ENCODE data around the gene KRTAP9-6. TPM values are rescaled to one million over a fixed set of nuclear protein-coding genes. Genes with fewer than 3 reads are reported as not detected.
"Not testable (repeated sequence)": the region's sequence is repeated elsewhere in the genome, so short reads cannot be mapped to it uniquely, and the experiment has no call there.

The KRTAP9-6 gene
- total and polyA plus RNA-seq, 2 donors (not counting 3 experiments of a cell fraction or from before 2014, with no cell fraction given), result not detected

DNA sequence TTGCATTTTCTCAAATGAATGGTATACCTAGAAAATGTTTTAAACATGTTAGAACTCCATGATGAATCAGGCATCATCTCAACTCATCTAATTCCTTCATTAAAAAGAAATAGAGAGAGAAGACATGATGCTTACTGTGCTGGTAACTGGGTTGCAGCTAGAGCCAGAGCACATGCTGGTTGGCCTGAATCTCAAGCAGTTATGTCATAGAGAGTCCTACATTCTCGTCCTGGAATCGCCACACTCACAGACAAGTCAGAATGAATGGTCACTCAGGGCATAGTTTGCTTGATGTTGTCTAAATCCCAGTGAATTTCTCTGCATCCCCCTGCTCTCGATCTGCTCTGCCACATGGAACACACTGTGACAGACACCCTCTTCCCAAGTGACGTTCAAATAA is 28.1 kb upstream of the KRTAP9-6 start:
- FAIRE-seq; BruUV-seq (replicated peaks); H3K9ac ChIP-seq (replicated peaks; ENCODE audit: extremely low read depth, insufficient read depth, low read length); H4K20me1 ChIP-seq (replicated peaks; ENCODE audit: control insufficient read depth, extremely low read depth, insufficient read depth, low read length); H3K36me3 ChIP-seq (ENCODE audit: control insufficient read depth in 2 of 2, extremely low read depth in 1 of 2, insufficient read depth in 2 of 2, low read length in 2 of 2); H3K4me1 ChIP-seq (ENCODE audit: control insufficient read depth, extremely low read depth, insufficient read depth, low read length); intact Hi-C loops (cut with micrococcal nuclease); H3K4me3 ChIP-seq (replicated peaks in 1 of 3; ENCODE audit: insufficient read depth in 1 of 3, low read depth in 1 of 3, low read length in 3 of 3); CTCF ChIA-PET; DNase-seq (ENCODE audit: low read depth, low spot score); H2AFZ ChIP-seq (ENCODE audit: low read depth, low read length); H3K9me3 ChIP-seq (replicated peaks; ENCODE audit: control insufficient read depth, insufficient read depth, low read length); H3K9me1 ChIP-seq (replicated peaks; ENCODE audit: control insufficient read depth, extremely low read depth, insufficient read depth, low read length); POLR2A ChIA-PET; H3K79me2 ChIP-seq (ENCODE audit: control insufficient read depth, insufficient read depth, low read length); H3K27me3 ChIP-seq (ENCODE audit: control insufficient read depth in 2 of 2, insufficient read depth in 2 of 2, low read length in 2 of 2); dilution Hi-C loops (cut with MboI; ENCODE audit: extremely low pct_ligation_motif_present, low sequenced_read_pairs); H3K27ac ChIP-seq (ENCODE audit: insufficient read depth, low read depth, low read length); H3K4me2 ChIP-seq (ENCODE audit: insufficient read depth, low read length): not testable (repeated sequence)

DNA sequence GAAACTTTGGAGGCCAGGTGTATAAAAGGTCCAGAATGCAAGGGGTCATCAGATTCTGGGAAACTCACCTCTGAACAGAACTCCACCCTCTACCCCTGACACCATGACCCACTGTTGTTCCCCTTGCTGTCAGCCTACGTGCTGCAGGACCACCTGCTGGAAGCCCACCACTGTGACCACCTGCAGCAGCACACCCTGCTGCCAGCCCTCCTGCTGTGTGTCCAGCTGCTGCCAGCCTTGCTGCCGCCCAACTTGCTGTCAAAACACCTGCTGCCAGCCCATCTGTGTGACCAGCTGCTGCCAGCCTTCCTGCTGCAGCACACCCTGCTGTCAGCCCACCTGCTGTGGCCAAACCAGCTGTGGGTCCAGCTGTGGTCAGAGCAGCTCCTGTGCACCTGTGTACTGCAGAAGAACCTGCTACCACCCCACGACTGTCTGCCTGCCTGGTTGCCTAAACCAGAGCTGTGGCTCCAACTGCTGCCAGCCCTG is 27.2 kb upstream of the KRTAP9-6 start, which contains the start of gene KRTAP9-8:
Gene KRTAP9-8, plus strand, starts transcription at position 51 of the 489 bp plus-strand sequence. Its CDS starts 53 bp downstream, at position 104.
- H3K9me3 ChIP-seq (replicated peaks; ENCODE audit: control insufficient read depth, insufficient read depth, low read length); H3K9ac ChIP-seq (replicated peaks; ENCODE audit: extremely low read depth, insufficient read depth, low read length); H3K27ac ChIP-seq (ENCODE audit: insufficient read depth, low read depth, low read length); H2AFZ ChIP-seq (ENCODE audit: low read depth, low read length); H3K4me3 ChIP-seq (replicated peaks in 1 of 3; ENCODE audit: insufficient read depth in 1 of 3, low read depth in 1 of 3, low read length in 3 of 3); H3K27me3 ChIP-seq (ENCODE audit: control insufficient read depth in 2 of 2, insufficient read depth in 2 of 2, low read length in 2 of 2); H3K9me1 ChIP-seq (replicated peaks; ENCODE audit: control insufficient read depth, extremely low read depth, insufficient read depth, low read length); H3K4me1 ChIP-seq (ENCODE audit: control insufficient read depth, extremely low read depth, insufficient read depth, low read length); POLR2A ChIA-PET; DNase-seq (ENCODE audit: low read depth, low spot score); H3K4me2 ChIP-seq (ENCODE audit: insufficient read depth, low read length); FAIRE-seq; H4K20me1 ChIP-seq (replicated peaks; ENCODE audit: control insufficient read depth, extremely low read depth, insufficient read depth, low read length); H3K79me2 ChIP-seq (ENCODE audit: control insufficient read depth, insufficient read depth, low read length); BruUV-seq (replicated peaks); H3K36me3 ChIP-seq (ENCODE audit: control insufficient read depth in 2 of 2, extremely low read depth in 1 of 2, insufficient read depth in 2 of 2, low read length in 2 of 2); intact Hi-C loops (cut with micrococcal nuclease); dilution Hi-C loops (cut with MboI; ENCODE audit: extremely low pct_ligation_motif_present, low sequenced_read_pairs); CTCF ChIA-PET: not testable (repeated sequence)

- H3K4me3 ChIP-seq (replicated peaks in 1 of 3; ENCODE audit: insufficient read depth in 1 of 3, low read depth in 1 of 3, low read length in 3 of 3); CTCF ChIA-PET; POLR2A ChIA-PET; H3K36me3 ChIP-seq (ENCODE audit: control insufficient read depth in 2 of 2, extremely low read depth in 1 of 2, insufficient read depth in 2 of 2, low read length in 2 of 2); intact Hi-C loops (cut with micrococcal nuclease); H3K9ac ChIP-seq (replicated peaks; ENCODE audit: extremely low read depth, insufficient read depth, low read length); H3K79me2 ChIP-seq (ENCODE audit: control insufficient read depth, insufficient read depth, low read length); dilution Hi-C loops (cut with MboI; ENCODE audit: extremely low pct_ligation_motif_present, low sequenced_read_pairs); FAIRE-seq; H3K4me1 ChIP-seq (ENCODE audit: control insufficient read depth, extremely low read depth, insufficient read depth, low read length); H3K27ac ChIP-seq (ENCODE audit: insufficient read depth, low read depth, low read length); H3K9me1 ChIP-seq (replicated peaks; ENCODE audit: control insufficient read depth, extremely low read depth, insufficient read depth, low read length); H4K20me1 ChIP-seq (replicated peaks; ENCODE audit: control insufficient read depth, extremely low read depth, insufficient read depth, low read length); H3K9me3 ChIP-seq (replicated peaks; ENCODE audit: control insufficient read depth, insufficient read depth, low read length); BruUV-seq (replicated peaks); H3K27me3 ChIP-seq (ENCODE audit: control insufficient read depth in 2 of 2, insufficient read depth in 2 of 2, low read length in 2 of 2); H2AFZ ChIP-seq (ENCODE audit: low read depth, low read length); DNase-seq (ENCODE audit: low read depth, low spot score); H3K4me2 ChIP-seq (ENCODE audit: insufficient read depth, low read length): not testable (repeated sequence)
Measured at GRCh38 chr17:41246995-41247787, 18.0 kb upstream of the KRTAP9-6 start.

DNA sequence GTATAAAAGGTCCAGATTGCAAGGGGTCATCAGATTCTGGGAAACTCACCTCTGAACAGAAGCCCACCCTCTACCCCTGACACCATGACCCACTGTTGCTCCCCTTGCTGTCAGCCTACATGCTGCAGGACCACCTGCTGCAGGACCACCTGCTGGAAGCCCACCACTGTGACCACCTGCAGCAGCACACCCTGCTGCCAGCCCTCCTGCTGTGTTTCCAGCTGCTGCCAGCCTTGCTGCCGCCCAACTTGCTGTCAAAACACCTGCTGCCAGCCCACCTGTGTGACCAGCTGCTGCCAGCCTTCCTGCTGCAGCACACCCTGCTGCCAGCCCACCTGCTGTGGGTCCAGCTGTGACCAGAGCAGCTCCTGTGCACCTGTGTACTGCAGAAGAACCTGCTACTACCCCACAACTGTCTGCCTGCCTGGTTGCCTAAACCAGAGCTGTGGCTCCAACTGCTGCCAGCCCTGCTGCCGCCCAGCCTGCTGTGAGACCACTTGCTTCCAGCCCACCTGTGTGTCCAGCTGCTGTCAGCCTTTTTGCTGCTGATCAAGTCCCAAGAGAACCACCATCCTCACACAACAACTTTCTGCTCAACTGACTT is 15.4 kb upstream of the KRTAP9-6 start, which contains the start of gene KRTAP9-4:
Gene KRTAP9-4, plus strand, starts transcription at position 51 of the 604 bp plus-strand sequence. Its CDS starts 34 bp downstream, at position 85.
- H2AFZ ChIP-seq (ENCODE audit: low read depth, low read length); dilution Hi-C loops (cut with MboI; ENCODE audit: extremely low pct_ligation_motif_present, low sequenced_read_pairs); H3K27me3 ChIP-seq (ENCODE audit: control insufficient read depth in 2 of 2, insufficient read depth in 2 of 2, low read length in 2 of 2); H3K9me3 ChIP-seq (replicated peaks; ENCODE audit: control insufficient read depth, insufficient read depth, low read length); DNase-seq (ENCODE audit: low read depth, low spot score); intact Hi-C loops (cut with micrococcal nuclease); H4K20me1 ChIP-seq (replicated peaks; ENCODE audit: control insufficient read depth, extremely low read depth, insufficient read depth, low read length); CTCF ChIA-PET; H3K9ac ChIP-seq (replicated peaks; ENCODE audit: extremely low read depth, insufficient read depth, low read length); BruUV-seq (replicated peaks); H3K27ac ChIP-seq (ENCODE audit: insufficient read depth, low read depth, low read length); H3K9me1 ChIP-seq (replicated peaks; ENCODE audit: control insufficient read depth, extremely low read depth, insufficient read depth, low read length); H3K4me3 ChIP-seq (replicated peaks in 1 of 3; ENCODE audit: insufficient read depth in 1 of 3, low read depth in 1 of 3, low read length in 3 of 3); H3K79me2 ChIP-seq (ENCODE audit: control insufficient read depth, insufficient read depth, low read length); H3K4me2 ChIP-seq (ENCODE audit: insufficient read depth, low read length); H3K36me3 ChIP-seq (ENCODE audit: control insufficient read depth in 2 of 2, extremely low read depth in 1 of 2, insufficient read depth in 2 of 2, low read length in 2 of 2); FAIRE-seq; POLR2A ChIA-PET; H3K4me1 ChIP-seq (ENCODE audit: control insufficient read depth, extremely low read depth, insufficient read depth, low read length): not testable (repeated sequence)

Data from endothelial cell of umbilical vein (primary cell).